NT2/D1 (cell line): ENCODE results near the gene ETV5.

Experiments used
- DNase-seq: peaks from one replicate; pipeline ENCODE4 v3.0.0-alpha.2; 2011; ENCODE audit warnings: low read depth, low spot score
- H3K27me3 ChIP-seq: 2 replicates; pipeline ENCODE4 v1.6.0; 2011; ENCODE audit warnings: mild to moderate bottlenecking; ENCODE audit not compliant: insufficient read length, insufficient read depth
- H3K36me3 ChIP-seq: 2 replicates; pipeline ENCODE4 v1.6.1; 2011; ENCODE audit warnings: mild to moderate bottlenecking, low read length, mixed read lengths; ENCODE audit not compliant: insufficient read depth, insufficient read length
- H3K4me1 ChIP-seq: 2 replicates; pipeline ENCODE4 v1.5.1; 2011; ENCODE audit not compliant: insufficient read depth, insufficient read length
- H3K4me3 ChIP-seq: 2 replicates; pipeline ENCODE4 v1.5.1; 2011; ENCODE audit warnings: low read depth; ENCODE audit not compliant: insufficient read length
- H3K9ac ChIP-seq: 2 replicates; pipeline ENCODE4 v1.6.0; 2011; ENCODE audit warnings: low read depth; ENCODE audit not compliant: insufficient read length
- H3K9me3 ChIP-seq: 2 replicates; pipeline ENCODE4 v1.5.1; 2011; ENCODE audit warnings: mild to moderate bottlenecking, low read length; ENCODE audit not compliant: insufficient read depth
- SUZ12 ChIP-seq: IDR thresholded peaks from 2 replicates; pipeline ENCODE4 v1.6.1; 2011; ENCODE audit not compliant: insufficient read length, insufficient read depth; ENCODE audit errors: extremely low read depth
- YY1 ChIP-seq: IDR thresholded peaks from 2 replicates; pipeline ENCODE4 v1.6.1; 2011; ENCODE audit not compliant: insufficient read length, insufficient read depth
- ZNF274 ChIP-seq: IDR thresholded peaks from 2 replicates; pipeline ENCODE4 v1.6.1; 2011; ENCODE audit warnings: mild to moderate bottlenecking, low read depth, low read length

The ETV5 gene

GRCh38 chr3:186082150-186082549 lies 26.7 kb downstream of the ETV5 start:
- Histone ChIP-seq H3K36me3 (peaks cover 34% of the 10 kb centered on the region), H3K9ac (no peak overlapping the region), H3K27me3 (no peaks in the 10 kb centered on the region), H3K4me3 (no peak overlapping the region), H3K4me1 (no peaks in the 10 kb centered on the region), H3K9me3 (peaks cover 20% of the 10 kb centered on the region)
- TF ChIP-seq SUZ12 (no peak), YY1 (no peak), ZNF274 (no peak)
- DNase-seq, result no peak

GRCh38 chr3:186081678-186082077 lies 27.2 kb downstream of the ETV5 start:
- H3K4me1 ChIP-seq, result no peaks in the 10 kb centered on the region
- H3K27me3 ChIP-seq, result no peaks in the 10 kb centered on the region
- H3K9me3 ChIP-seq, result peaks cover 25% of the 10 kb centered on the region
- peaks cover 37% of the 10 kb centered on the region for H3K36me3 ChIP-seq
- no peak for TF ChIP-seq ZNF274
- TF ChIP-seq SUZ12, result no peak
- no peak for TF ChIP-seq YY1
- H3K4me3 ChIP-seq, result no peak overlapping the region
- DNase-seq, result no peak
- no peak overlapping the region for H3K9ac ChIP-seq

GRCh38 chr3:186080849-186081438 lies 27.9 kb downstream of the ETV5 start:
- no peaks in the 10 kb centered on the region for H3K27me3 ChIP-seq
- H3K9me3 ChIP-seq, result peaks cover 32% of the 10 kb centered on the region
- H3K4me3 ChIP-seq, result no peak overlapping the region
- H3K4me1 ChIP-seq, result no peaks in the 10 kb centered on the region
- TF ChIP-seq SUZ12, result no peak
- TF ChIP-seq YY1, result no peak
- TF ChIP-seq ZNF274, result no peak
- no peak for DNase-seq
- H3K9ac ChIP-seq, result no peak overlapping the region
- peaks cover 41% of the 10 kb centered on the region for H3K36me3 ChIP-seq

- no peaks in the 10 kb centered on the region for H3K27me3 ChIP-seq
- no peak overlapping the region for H3K4me3 ChIP-seq
- H3K9ac ChIP-seq, result no peak overlapping the region
- H3K36me3 ChIP-seq, result peaks cover 42% of the 10 kb centered on the region
- DNase-seq, result peak; percentile 91
- H3K4me1 ChIP-seq, result no peaks in the 10 kb centered on the region
- TF ChIP-seq YY1, result no peak
- no peak for TF ChIP-seq ZNF274
- no peak for TF ChIP-seq SUZ12
- H3K9me3 ChIP-seq, result peaks cover 42% of the 10 kb centered on the region
Measured at GRCh38 chr3:186079925-186080324, 29.0 kb downstream of the ETV5 start.

GRCh38 chr3:186077466-186077865 lies 31.4 kb downstream of the ETV5 start:
- no peak for DNase-seq
- no peak overlapping the region for H3K9ac ChIP-seq
- no peaks in the 10 kb centered on the region for H3K4me1 ChIP-seq
- H3K9me3 ChIP-seq, result peaks cover 44% of the 10 kb centered on the region
- peaks cover 46% of the 10 kb centered on the region for H3K36me3 ChIP-seq
- no peak for TF ChIP-seq ZNF274
- no peak for TF ChIP-seq SUZ12
- no peak for TF ChIP-seq YY1
- H3K27me3 ChIP-seq, result no peaks in the 10 kb centered on the region
- no peak overlapping the region for H3K4me3 ChIP-seq

GRCh38 chr3:186075931-186076567 lies 32.8 kb downstream of the ETV5 start:
- no peak overlapping the region for H3K4me3 ChIP-seq
- H3K36me3 ChIP-seq, result peaks cover 48% of the 10 kb centered on the region
- no peaks in the 10 kb centered on the region for H3K4me1 ChIP-seq
- no peak for DNase-seq
- TF ChIP-seq YY1 (no peak), ZNF274 (no peak), SUZ12 (no peak)
- H3K9me3 ChIP-seq, result peaks cover 44% of the 10 kb centered on the region
- no peaks in the 10 kb centered on the region for H3K27me3 ChIP-seq
- H3K9ac ChIP-seq, result no peak overlapping the region

- H3K9ac ChIP-seq, result no peak overlapping the region
- no peak overlapping the region for H3K4me3 ChIP-seq
- no peak for DNase-seq
- H3K9me3 ChIP-seq, result peaks cover 44% of the 10 kb centered on the region
- no peaks in the 10 kb centered on the region for H3K27me3 ChIP-seq
- no peaks in the 10 kb centered on the region for H3K4me1 ChIP-seq
- no peak for TF ChIP-seq ZNF274
- no peak for TF ChIP-seq YY1
- no peak for TF ChIP-seq SUZ12
- H3K36me3 ChIP-seq, result peaks cover 48% of the 10 kb centered on the region
Measured at GRCh38 chr3:186075489-186075888, 33.4 kb downstream of the ETV5 start.

GRCh38 chr3:186073641-186074040 lies 35.2 kb downstream of the ETV5 start:
- H3K4me1 ChIP-seq, result no peaks in the 10 kb centered on the region
- peaks cover 38% of the 10 kb centered on the region for H3K36me3 ChIP-seq
- H3K4me3 ChIP-seq, result no peak overlapping the region
- no peak overlapping the region for H3K9ac ChIP-seq
- DNase-seq, result no peak
- no peak for TF ChIP-seq SUZ12
- TF ChIP-seq YY1, result no peak
- peaks cover 39% of the 10 kb centered on the region for H3K9me3 ChIP-seq
- no peaks in the 10 kb centered on the region for H3K27me3 ChIP-seq
